OCI-LY1 (cell line): ENCODE data around the gene ZNF467.

ENCODE experiments used
- EZH2 ChIP-seq: fragments of 200-600 bp; sonication (generic), shearing (Covaris generic); IDR thresholded peaks from 2 replicates; pipeline ENCODE4 v1.8.0; 2017; ENCODE audit warnings: borderline replicate concordance, mixed run types, mild to moderate bottlenecking, antibody characterized with exemption, low read length, moderate library complexity, mixed read lengths
- TF ChIP-seq, protein P1 (sequence below): fragments of 200-600 bp; sonication (generic), shearing (Covaris generic); IDR thresholded peaks from 2 replicates; pipeline ENCODE4 v1.5.1; 2017; ENCODE audit warnings: mild to moderate bottlenecking, antibody characterized with exemption, low read length, moderate library complexity, mixed read lengths

DNA sequence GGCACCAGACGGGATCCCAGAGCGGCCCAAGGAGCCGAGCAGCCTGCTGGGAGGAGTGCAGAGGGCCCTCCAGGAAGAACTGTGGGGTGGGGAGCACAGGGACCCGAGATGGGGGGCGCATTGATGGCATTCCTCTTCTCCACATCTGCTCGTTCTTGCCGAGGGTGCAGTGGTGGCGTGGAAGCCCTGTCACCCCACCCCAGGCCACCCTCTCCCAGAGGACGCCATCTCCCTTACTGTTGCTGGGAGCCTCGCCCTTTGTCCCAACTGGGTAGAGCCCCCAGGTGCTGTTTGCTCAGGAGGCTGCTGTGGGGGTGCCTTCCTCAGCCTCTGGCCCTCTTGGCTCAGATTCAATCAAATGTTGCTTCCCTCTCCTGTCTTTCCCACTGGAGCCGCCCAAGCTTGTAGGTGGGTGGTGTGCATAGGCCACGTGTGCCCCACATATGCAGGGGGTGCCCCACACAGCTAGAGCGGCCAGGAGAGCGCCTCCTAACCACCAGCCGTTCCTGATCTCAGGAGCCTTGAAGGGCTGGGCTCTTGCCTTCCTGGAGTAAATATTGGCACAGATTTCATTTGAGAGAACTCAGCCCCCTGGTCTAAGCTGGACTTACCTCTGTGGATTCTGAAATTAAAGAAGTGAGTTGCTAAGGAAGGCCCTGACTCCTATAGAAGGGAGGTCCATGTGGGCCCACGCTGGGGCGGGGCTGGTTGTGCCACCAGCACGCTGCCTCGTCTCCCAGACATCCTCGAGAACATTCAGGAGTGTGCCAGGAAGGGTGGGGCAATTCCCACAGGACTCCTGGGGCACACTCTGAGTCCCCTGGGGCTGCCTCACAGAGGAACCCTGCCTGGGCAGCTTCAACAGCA, 39.2 kb downstream of the ZNF467 start:
- TF ChIP-seq, protein P1, sequence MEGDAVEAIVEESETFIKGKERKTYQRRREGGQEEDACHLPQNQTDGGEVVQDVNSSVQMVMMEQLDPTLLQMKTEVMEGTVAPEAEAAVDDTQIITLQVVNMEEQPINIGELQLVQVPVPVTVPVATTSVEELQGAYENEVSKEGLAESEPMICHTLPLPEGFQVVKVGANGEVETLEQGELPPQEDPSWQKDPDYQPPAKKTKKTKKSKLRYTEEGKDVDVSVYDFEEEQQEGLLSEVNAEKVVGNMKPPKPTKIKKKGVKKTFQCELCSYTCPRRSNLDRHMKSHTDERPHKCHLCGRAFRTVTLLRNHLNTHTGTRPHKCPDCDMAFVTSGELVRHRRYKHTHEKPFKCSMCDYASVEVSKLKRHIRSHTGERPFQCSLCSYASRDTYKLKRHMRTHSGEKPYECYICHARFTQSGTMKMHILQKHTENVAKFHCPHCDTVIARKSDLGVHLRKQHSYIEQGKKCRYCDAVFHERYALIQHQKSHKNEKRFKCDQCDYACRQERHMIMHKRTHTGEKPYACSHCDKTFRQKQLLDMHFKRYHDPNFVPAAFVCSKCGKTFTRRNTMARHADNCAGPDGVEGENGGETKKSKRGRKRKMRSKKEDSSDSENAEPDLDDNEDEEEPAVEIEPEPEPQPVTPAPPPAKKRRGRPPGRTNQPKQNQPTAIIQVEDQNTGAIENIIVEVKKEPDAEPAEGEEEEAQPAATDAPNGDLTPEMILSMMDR: no peak
- TF ChIP-seq EZH2: no peak
